DLD1 (cell line): ENCODE data around the gene SEMA3E.

Experiments
- in situ Hi-C: cut with HindIII; loops from 2 replicates; pipeline ENCODE4 v1.10.0; 2017; ENCODE audit warnings: low sequenced_read_pairs

SEMA3E gene

GRCh38 chr7:83643739-83644138 lies 5.2 kb downstream of the SEMA3E start:
- in situ Hi-C loops, result no loop called here

- in situ Hi-C loops, result no loop called here
These were observed 5.9 kb downstream of the SEMA3E start for GRCh38 chr7:83643012-83643411.

- in situ Hi-C loops, result no loop called here
These were observed 8.0 kb downstream of the SEMA3E start for GRCh38 chr7:83640731-83641537.

GRCh38 chr7:83640240-83640639 lies 8.7 kb downstream of the SEMA3E start:
- in situ Hi-C loops, result no loop called here

GRCh38 chr7:83633516-83633915 lies 15.4 kb downstream of the SEMA3E start:
- in situ Hi-C loops, result no loop called here

- in situ Hi-C loops, result no loop called here
These were observed 19.6 kb downstream of the SEMA3E start for GRCh38 chr7:83629117-83629880.

- in situ Hi-C loops, result no loop called here
These were observed 31.1 kb downstream of the SEMA3E start for GRCh38 chr7:83617858-83618257.

GRCh38 chr7:83614112-83614511 lies 34.8 kb downstream of the SEMA3E start:
- in situ Hi-C loops, result no loop called here

GRCh38 chr7:83613232-83613631 lies 35.7 kb downstream of the SEMA3E start:
- in situ Hi-C loops, result no loop called here

- in situ Hi-C loops, result no loop called here
These were observed 37.2 kb downstream of the SEMA3E start for GRCh38 chr7:83611776-83612175.

- in situ Hi-C loops, result no loop called here
These were observed 38.2 kb downstream of the SEMA3E start for GRCh38 chr7:83610649-83611304.

GRCh38 chr7:83608716-83609115 lies 40.2 kb downstream of the SEMA3E start:
- in situ Hi-C loops, result no loop called here

- in situ Hi-C loops, result no loop called here
These were observed 45.3 kb downstream of the SEMA3E start for GRCh38 chr7:83603649-83604048.

GRCh38 chr7:83599131-83599530 lies 49.8 kb downstream of the SEMA3E start:
- in situ Hi-C loops, result no loop called here

GRCh38 chr7:83593921-83594475 lies 54.9 kb downstream of the SEMA3E start:
- in situ Hi-C loops, result no loop called here

- in situ Hi-C loops, result no loop called here
These were observed 60.2 kb downstream of the SEMA3E start for GRCh38 chr7:83588602-83589240.

GRCh38 chr7:83586281-83586680 lies 62.7 kb downstream of the SEMA3E start:
- in situ Hi-C loops, result no loop called here

GRCh38 chr7:83581667-83582435 lies 67.1 kb downstream of the SEMA3E start:
- in situ Hi-C loops, result no loop called here

GRCh38 chr7:83579740-83580139 lies 69.2 kb downstream of the SEMA3E start:
- in situ Hi-C loops, result no loop called here

GRCh38 chr7:83575436-83575835 lies 73.5 kb downstream of the SEMA3E start:
- in situ Hi-C loops, result no loop called here
